AML-193 (cell line): Measurements from ENCODE around the gene WDR88.
A peak's percentile ranks its signal among the peaks of the same experiment; 100 is the strongest.
"Not testable (repeated sequence)": the region's sequence is repeated elsewhere in the genome, so short reads cannot be mapped to it uniquely, and the experiment has no call there.

ENCODE experiments used
- DNase-seq, 2 experiments: peaks; one replicate each; lab custom pipeline; 2025; lab: John Stamatoyannopoulos, UW

The WDR88 gene

DNA sequence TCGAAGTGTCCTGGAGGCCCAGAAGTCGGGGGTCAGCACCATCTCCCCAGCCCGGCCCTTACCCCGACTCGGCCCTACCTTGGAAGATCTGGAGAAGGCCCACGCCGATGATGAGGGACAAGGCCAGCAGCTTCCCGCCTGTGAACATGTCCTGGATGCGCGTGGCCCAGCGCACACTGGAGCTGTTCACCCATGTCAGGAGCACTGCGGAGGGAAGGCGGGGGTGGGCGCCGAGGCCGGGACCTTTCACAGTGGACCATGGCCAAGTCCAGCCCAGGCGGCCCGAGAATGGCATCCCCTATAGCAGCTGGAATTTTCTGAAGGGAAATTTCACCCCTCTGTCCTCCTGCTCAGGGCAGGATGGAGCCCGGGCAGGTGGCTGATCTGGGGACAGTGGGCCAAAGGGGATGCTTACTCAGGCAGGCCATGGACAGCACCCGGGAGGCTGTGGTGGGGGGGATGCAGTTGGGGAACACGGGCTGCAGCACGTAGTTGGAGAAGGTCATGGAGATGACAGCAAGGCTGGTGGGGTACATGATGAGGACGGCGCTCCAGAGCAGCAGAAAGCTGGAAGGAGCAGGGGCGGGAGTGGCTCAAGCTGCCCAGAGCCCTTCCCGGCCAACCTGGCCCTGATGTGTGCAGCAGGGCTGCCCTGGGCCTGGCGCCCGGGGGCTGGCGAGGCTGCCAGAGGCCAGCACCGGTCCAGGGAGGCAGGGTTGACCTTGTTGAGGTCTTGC, 80.7 kb downstream of the WDR88 start:
- no peak for DNase-seq

- peak; percentile 8 to 41 for DNase-seq
Measured at GRCh38 chr19:33214596-33214995, 82.7 kb downstream of the WDR88 start.

DNA sequence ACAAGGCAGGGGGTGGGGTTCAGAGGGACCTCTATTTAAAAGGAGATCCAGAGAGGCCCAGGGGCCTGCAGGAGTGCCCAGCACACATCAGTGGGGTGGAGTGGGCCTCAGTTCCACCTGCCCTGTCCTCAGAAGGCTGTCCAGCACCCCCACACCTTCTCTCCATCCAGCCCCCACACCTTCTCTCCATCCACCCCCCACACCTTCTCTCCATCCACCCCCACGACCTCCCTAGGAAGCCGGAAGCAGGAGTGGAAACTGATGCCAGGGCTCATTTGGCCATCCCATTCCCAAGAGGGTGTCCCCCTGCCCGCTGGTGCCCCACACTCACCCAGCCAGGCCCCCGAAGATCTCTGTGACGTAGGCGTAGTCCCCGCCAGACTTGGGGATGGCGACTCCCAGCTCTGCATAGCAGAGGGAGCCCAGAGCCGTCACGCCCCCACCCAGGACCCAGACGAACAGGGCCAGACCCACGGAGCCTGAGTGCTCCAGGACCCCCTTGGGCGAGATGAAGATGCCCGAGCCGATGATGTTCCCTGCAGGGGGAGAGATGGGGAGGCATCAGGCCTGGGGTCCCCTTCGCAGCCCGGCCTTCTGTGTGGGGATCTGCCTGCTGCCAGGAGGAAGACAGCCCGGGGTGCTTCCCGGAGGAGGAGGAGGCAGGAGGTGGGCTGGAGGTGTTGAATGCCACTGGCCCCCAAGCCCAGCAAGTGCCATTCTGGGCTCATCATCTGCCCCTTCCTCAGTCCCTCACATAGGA, 83.7 kb downstream of the WDR88 start:
- DNase-seq = no peak

DNA sequence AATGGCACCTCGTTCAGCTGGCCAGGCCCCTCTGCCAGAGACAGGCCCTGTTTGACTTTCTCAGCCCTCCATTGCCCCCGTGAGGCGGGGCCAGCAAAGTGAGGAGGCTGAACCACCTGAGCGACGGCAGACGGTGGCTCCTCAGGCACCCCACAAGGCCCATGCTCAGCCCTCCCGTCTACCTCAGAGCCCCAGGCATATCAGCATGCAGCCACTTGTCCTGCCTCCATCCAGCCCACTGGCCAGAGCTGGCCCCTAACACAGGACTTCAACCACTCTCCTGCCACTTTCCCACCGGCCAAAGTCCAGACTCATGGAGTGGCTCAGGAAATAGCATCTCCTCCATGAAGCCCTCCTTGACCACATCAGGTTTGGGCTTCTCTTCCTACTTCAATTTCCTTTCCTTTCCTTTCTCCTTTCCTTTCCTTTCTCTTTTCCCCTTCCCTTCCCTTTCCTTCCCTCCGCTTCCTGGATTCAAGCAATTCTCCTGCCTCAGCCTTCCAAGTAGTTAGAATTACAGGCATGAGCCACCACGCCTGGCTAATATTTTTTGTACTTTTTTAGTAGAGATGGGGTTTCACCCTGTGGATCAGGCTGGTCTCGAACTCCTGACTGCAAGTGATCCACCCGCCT, 84.4 kb downstream of the WDR88 start:
- DNase-seq = no peak

DNA sequence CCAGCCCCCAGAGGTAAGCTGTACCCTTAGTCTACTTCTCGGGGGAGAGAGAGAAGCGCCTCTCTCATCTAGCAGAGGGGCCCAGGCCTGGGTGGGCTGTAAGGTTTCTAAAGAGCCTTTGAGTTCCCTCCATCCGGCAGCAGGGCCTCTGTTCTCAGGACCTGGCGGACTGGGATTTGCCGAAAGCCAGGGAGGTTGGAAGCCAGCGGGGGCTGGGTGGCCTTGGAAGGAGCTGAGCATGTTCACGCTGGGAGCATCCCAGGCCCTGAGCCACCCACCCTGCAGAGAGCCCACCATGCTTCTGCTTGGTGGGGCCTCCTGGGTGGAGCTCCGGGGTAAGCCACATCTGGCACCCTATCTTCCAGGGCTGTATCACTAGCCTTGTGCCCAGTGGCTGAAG, 86.0 kb downstream of the WDR88 start:
- DNase-seq = no peak

GRCh38 chr19:33219261-33219815, 87.4 kb downstream of the WDR88 start:
- no peak for DNase-seq

GRCh38 chr19:33220115-33220514, 88.2 kb downstream of the WDR88 start:
- DNase-seq = no peak

DNA sequence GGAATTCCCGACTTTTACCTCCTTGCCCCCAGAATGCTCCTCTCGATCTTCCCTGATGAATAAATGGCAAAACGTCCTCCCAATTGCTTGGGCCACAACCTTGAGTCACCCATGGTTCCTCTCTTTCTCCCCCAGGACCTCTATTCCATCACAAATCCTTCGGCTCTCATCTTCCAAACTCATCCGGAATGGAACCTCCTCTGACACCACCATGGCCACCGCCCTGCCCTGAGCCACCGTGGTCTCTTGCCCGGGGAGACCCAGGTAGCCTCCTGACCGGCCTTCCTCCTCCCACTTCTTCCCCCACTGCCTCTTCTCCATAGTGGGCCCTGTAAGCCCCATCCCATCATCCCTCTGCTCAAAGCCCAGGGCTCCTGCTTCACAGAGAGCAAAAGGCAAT, 88.8 kb downstream of the WDR88 start:
- no peak for DNase-seq

DNA sequence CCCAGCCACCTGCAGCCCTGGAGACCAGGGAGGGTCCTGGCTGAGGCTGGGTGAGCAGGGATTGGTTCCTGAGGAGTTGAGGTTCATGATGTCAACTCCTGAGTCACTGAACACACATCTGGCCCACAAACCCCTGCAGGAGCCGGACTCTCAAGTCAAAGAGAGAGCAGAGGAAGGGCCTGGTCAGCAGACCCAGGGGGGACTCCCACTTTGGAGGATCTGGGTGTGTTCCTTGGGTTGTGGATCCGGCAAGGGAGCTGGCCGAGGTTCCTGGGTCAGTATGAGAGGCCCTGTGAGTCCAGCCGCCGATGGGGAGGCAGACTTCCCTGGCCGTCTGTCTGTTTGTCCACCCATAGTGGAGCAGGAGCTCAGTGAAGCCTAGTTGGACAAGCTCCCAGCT, 89.7 kb downstream of the WDR88 start:
- no peak for DNase-seq

DNA sequence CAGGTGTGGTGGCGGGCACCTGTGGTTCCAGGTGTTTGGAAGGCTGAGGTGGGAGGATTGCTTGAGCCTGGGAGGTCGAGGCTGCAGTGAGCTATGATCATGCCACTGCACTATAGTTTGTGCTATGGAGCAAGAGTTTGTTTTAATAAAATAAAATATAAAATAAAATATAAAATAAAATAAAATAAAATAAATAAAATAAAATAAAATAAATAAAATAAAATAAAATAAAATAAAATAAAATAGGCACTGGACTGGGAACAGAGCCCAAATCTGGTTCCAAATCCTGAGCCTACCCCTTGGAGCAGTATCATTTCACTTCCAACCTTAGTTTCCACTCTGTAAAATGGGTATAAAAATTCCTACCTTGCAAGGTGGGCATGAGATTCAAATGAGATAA, 90.3 kb downstream of the WDR88 start:
- not testable (repeated sequence) for DNase-seq

- no peak for DNase-seq
Measured at GRCh38 chr19:33224694-33225457, 93.0 kb downstream of the WDR88 start.
